ENCODE results near the gene ANKRD2. TPM values are rescaled to one million over a fixed set of nuclear protein-coding genes. Genes with fewer than 3 reads are reported as not detected.

The ANKRD2 gene
- total RNA-seq, 6 experiments from 2014 or later: 0.28 to 0.81 (median 0.50) TPM; not detected in 2

- no peak overlapping the region for H3K4me3 ChIP-seq
- ATAC-seq: peak; percentile 43 to 67 (median 56)
- DNase-seq: no peak
- no peaks in the 10 kb centered on the region for H3K36me3 ChIP-seq
- 93% methylated on average over 4 of the region's 6 CpGs for WGBS (ENCODE audit: insufficient coverage, low coverage, low lambda C conversion rate, missing lambda C conversion rate)
- no peaks in the 10 kb centered on the region for H3K4me1 ChIP-seq
- H3K27ac ChIP-seq: no peak overlapping the region
- no peaks in the 10 kb centered on the region for H3K9me3 ChIP-seq
- intact Hi-C loops (cut with DNase I): no loop called here
- no peaks in the 10 kb centered on the region for H3K27me3 ChIP-seq
- TF ChIP-seq POLR2A (IDR thresholded peaks at IDR 0.05) (no peak), CTCF (IDR thresholded peaks at IDR 0.05) (peak; percentile 12 to 45 (median 40))
Observed at GRCh38 chr10:97534746-97535367, 37.7 kb upstream of the ANKRD2 start.

DNA sequence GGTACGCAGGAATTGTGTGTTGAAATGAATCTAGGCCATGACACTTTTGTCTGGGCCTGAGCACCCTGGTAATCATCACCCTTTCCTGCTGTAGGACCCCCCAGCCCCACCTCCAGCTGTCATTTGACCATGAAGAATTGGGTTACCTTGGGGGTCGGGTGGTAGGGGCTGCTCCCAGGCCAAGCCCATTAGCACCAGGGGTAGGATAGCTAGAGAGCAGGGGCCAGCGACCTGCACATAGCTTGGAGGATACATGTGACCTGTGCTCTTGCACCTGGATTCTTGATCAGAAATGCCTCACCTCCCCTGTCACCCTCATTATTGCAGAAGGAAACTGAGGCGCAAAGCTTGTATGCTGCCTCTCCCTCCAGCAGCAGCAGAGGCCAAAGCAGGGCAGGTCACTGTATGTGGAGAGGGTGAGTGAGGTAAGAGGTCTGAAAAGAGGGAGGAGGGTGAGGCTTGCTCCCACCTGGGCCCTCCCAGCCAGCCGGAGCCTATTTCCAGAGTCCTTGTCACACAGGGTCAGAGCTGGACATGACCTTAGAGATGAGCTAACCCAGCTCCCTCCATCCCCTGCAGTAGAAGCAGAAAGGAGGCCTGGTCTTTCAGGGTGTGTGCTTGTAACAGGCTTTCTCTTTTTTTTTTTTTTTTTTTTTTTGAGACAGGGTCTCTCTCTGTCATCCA lies 35.3 kb upstream of the ANKRD2 start:
- intact Hi-C loops (cut with DNase I): no loop called here
- no peaks in the 10 kb centered on the region for H3K27me3 ChIP-seq
- 80% methylated on average over 1 of the region's 5 CpGs for WGBS (ENCODE audit: insufficient coverage, low coverage, low lambda C conversion rate, missing lambda C conversion rate)
- no peaks in the 10 kb centered on the region for H3K36me3 ChIP-seq
- ATAC-seq (no peak), DNase-seq (no peak)
- no peaks in the 10 kb centered on the region for H3K4me1 ChIP-seq
- H3K9me3 ChIP-seq: no peaks in the 10 kb centered on the region
- no peak overlapping the region for H3K27ac ChIP-seq
- TF ChIP-seq POLR2A (IDR thresholded peaks at IDR 0.05): no peak
- TF ChIP-seq CTCF (IDR thresholded peaks at IDR 0.05): no peak
- no peak overlapping the region for H3K4me3 ChIP-seq

DNA sequence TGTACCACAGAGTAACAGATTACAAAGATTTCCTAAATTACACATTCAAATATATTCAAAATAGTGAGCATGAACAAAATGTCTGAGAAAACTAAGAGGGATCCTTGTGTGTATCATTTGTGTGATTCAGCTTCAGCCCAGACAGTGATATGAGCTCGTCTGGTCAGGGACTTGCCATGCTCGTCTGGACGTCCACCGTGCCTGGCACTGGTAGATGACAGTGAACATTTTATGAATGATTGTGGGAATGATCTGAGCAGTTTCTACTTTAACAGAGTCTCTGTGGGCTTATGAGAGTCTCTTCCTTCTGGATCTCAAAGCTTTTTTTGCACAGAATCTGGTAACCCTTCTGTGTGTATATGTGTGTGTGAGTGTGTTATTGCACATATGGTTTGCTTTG lies 34.2 kb upstream of the ANKRD2 start:
- Histone ChIP-seq H3K36me3 (no peaks in the 10 kb centered on the region), H3K9me3 (no peaks in the 10 kb centered on the region), H3K4me3 (no peak overlapping the region), H3K27me3 (no peaks in the 10 kb centered on the region), H3K27ac (no peak overlapping the region), H3K4me1 (no peaks in the 10 kb centered on the region)
- WGBS (ENCODE audit: insufficient coverage, low coverage, low lambda C conversion rate, missing lambda C conversion rate): 100% methylated on average over 4 of the region's 4 CpGs
- no peak for TF ChIP-seq POLR2A (IDR thresholded peaks at IDR 0.05)
- TF ChIP-seq CTCF (IDR thresholded peaks at IDR 0.05): no peak
- ATAC-seq (no peak), DNase-seq (no peak)
- intact Hi-C loops (cut with DNase I): no loop called here

GRCh38 chr10:97538839-97539238 lies 33.7 kb upstream of the ANKRD2 start:
- DNase-seq: no peak
- no peaks in the 10 kb centered on the region for H3K36me3 ChIP-seq
- TF ChIP-seq POLR2A (IDR thresholded peaks at IDR 0.05) (no peak), CTCF (IDR thresholded peaks at IDR 0.05) (no peak)
- H3K4me1 ChIP-seq: no peaks in the 10 kb centered on the region
- no peak overlapping the region for H3K27ac ChIP-seq
- intact Hi-C loops (cut with DNase I): no loop called here
- H3K4me3 ChIP-seq: no peak overlapping the region
- no CpG with 5 or more reads among the region's 4 CpGs for WGBS (ENCODE audit: insufficient coverage, low coverage, low lambda C conversion rate, missing lambda C conversion rate)
- no peaks in the 10 kb centered on the region for H3K27me3 ChIP-seq
- no peaks in the 10 kb centered on the region for H3K9me3 ChIP-seq
- no peak for ATAC-seq

Measured in right lobe of liver (tissue), 6 donors.